Stimulated activated CD4-positive, alpha-beta T cell treated with anti-CD3 and anti-CD28 coated beads, TNF-alpha, amount 100 ng/mL, for 48 hours (primary cell): Measurements from ENCODE around the gene TRIM37.
"Not testable (repeated sequence)": the region's sequence is repeated elsewhere in the genome, so short reads cannot be mapped to it uniquely, and the experiment has no call there.

Source experiments
- DNase-seq, 3 donors: peaks; one replicate each; pipeline ENCODE4 v3.0.0-alpha.2; 2020; ENCODE audit warnings: low read depth in 3 of 3

The TRIM37 gene

GRCh38 chr17:59106463-59107305 is at the start of gene TRIM37:
Gene TRIM37, minus strand, starts transcription at chr17:59106880. Its CDS starts 419 bp downstream, at chr17:59106461.
- DNase-seq: peak; percentile 95 to 99 (median 97)

GRCh38 chr17:59155439-59156177 is 48.9 kb upstream of the TRIM37 start, which contains the start of gene PRR11:
Gene PRR11, plus strand, starts transcription at chr17:59155746. Its CDS starts 14,007 bp downstream, at chr17:59169753.
- DNase-seq: peak; percentile 80 to 90 (median 82)

GRCh38 chr17:59154721-59155438 is 48.2 kb upstream of the TRIM37 start, which contains the start of gene SKA2:
Gene SKA2, minus strand, starts transcription at chr17:59155186. Its CDS starts 23 bp downstream, at chr17:59155163.
- peak; percentile 92 to 98 (median 93) for DNase-seq

- DNase-seq: peak in 2 of 3 donors; percentile 11 to 20
These were observed 47.6 kb upstream of the TRIM37 start for GRCh38 chr17:59154292-59154720.

GRCh38 chr17:59152925-59153324 is 46.2 kb upstream of the TRIM37 start:
- no peak for DNase-seq

- no peak for DNase-seq
These were observed 44.9 kb upstream of the TRIM37 start for GRCh38 chr17:59151591-59151990.

- DNase-seq: no peak
These were observed 44.3 kb upstream of the TRIM37 start for GRCh38 chr17:59151006-59151405.

GRCh38 chr17:59149841-59150511 is 43.3 kb upstream of the TRIM37 start:
- no peak for DNase-seq

GRCh38 chr17:59149051-59149450 is 42.4 kb upstream of the TRIM37 start:
- DNase-seq: no peak

- DNase-seq: no peak
These were observed 39.0 kb upstream of the TRIM37 start for GRCh38 chr17:59145571-59146096.

- no peak for DNase-seq
These were observed 35.2 kb upstream of the TRIM37 start for GRCh38 chr17:59141860-59142259.

- no peak for DNase-seq
These were observed 33.3 kb upstream of the TRIM37 start for GRCh38 chr17:59139939-59140338.

- not testable (repeated sequence) for DNase-seq
These were observed 31.7 kb upstream of the TRIM37 start for GRCh38 chr17:59138339-59138738.

GRCh38 chr17:59131131-59131530 is 24.5 kb upstream of the TRIM37 start:
- DNase-seq: no peak

GRCh38 chr17:59129814-59130213 is 23.1 kb upstream of the TRIM37 start:
- no peak for DNase-seq

- no peak for DNase-seq
These were observed 20.2 kb upstream of the TRIM37 start for GRCh38 chr17:59126809-59127417.

GRCh38 chr17:59124665-59125064 is 18.0 kb upstream of the TRIM37 start:
- no peak for DNase-seq

- DNase-seq: no peak
These were observed 15.3 kb upstream of the TRIM37 start for GRCh38 chr17:59121901-59122480.

GRCh38 chr17:59115474-59115873 is 8.8 kb upstream of the TRIM37 start:
- DNase-seq: no peak

GRCh38 chr17:59111539-59111938 is 4.9 kb upstream of the TRIM37 start:
- DNase-seq: no peak
